Spinal cord (tissue), 10 donors: ENCODE data around the gene N4BP2. TPM values are rescaled to one million over a fixed set of nuclear protein-coding genes. Genes with fewer than 3 reads are reported as not detected.
A peak's percentile ranks its signal among the peaks of the same experiment; 100 is the strongest.
"Not testable (repeated sequence)": the region's sequence is repeated elsewhere in the genome, so short reads cannot be mapped to it uniquely, and the experiment has no call there.

Source experiments
- DNase-seq, 6 donors: peaks; one replicate each; pipeline versions ENCODE4 v3.0.0 to v3.0.0-alpha.2; 2013 to 2015; ENCODE audit warnings: low spot score in 6 of 6, low read depth in 4 of 6
- H3K27ac ChIP-seq: one replicate; pipeline ENCODE4 v1.5.1; 2013; ENCODE audit warnings: low read depth, low read length, control low read depth
- H3K27me3 ChIP-seq: one replicate; pipeline ENCODE4 v1.6.1; 2013; ENCODE audit warnings: low read length; ENCODE audit not compliant: control insufficient read depth, insufficient read depth
- H3K36me3 ChIP-seq: one replicate; pipeline ENCODE4 v1.6.1; 2013; ENCODE audit warnings: low read length; ENCODE audit not compliant: control insufficient read depth, insufficient read depth
- H3K4me1 ChIP-seq: one replicate; pipeline ENCODE4 v1.6.1; 2013; ENCODE audit warnings: low read length; ENCODE audit not compliant: control insufficient read depth, insufficient read depth
- H3K4me3 ChIP-seq: one replicate; pipeline ENCODE4 v1.5.1; 2013; ENCODE audit warnings: low read depth, low read length, control low read depth
- H3K9me3 ChIP-seq: one replicate; pipeline ENCODE4 v1.6.1; 2013; ENCODE audit warnings: low read length; ENCODE audit not compliant: control insufficient read depth, insufficient read depth
- WGBS: methylation state at CpG from one replicate; pipeline ENCODE4 v1.1.5; 2013; ENCODE audit warnings: missing lambda C conversion rate; ENCODE audit not compliant: insufficient coverage; 5-methylcytosine and 5-hydroxymethylcytosine counted together
- polyA plus RNA-seq, 2 donors: library from polyadenylated mRNA; unstranded; fragments of 120-200 nt; gene quantifications; one replicate each; pipeline ENCODE4 v1.2.1, GENCODE V29; 2013; ENCODE audit not compliant: insufficient read length in 2 of 2
- total RNA-seq, 2 donors: library from RNA; depleted of rRNA in 1 of 2; stranded (reverse); fragments of 120-200 nt in 1 of 2; fragments of >200 nt in 1 of 2; gene quantifications; one replicate each; pipeline versions ENCODE4 v1.2.3 to v1.2.4, GENCODE V29; 2013 to 2014
- donor health status: healthy.

The N4BP2 gene
- total and polyA plus RNA-seq, 4 donors, result 9.1 to 52.2 (median 19.6) TPM

DNA sequence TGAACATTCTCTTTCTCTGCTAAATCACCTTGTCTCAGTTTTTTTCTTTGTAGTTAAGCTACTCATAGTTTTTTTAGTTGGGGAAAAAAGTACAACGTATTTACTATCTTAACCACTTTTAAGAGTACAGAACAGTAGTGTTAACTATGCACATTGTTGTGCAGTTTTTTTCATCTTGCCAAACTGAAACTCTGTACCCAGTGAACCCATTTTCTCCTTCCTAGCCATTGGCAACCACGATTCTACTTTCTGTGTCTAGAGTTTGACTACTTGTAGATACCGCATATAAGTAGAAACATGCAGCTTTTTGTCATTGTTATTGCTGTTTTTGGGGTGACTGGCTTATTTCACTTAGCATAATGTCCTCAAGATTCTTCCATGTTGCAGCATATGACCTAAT, 10.0 kb downstream of the N4BP2 start:
- H3K36me3 ChIP-seq, result peaks cover 8% of the 10 kb centered on the region
- no peaks in the 10 kb centered on the region for H3K4me1 ChIP-seq
- H3K9me3 ChIP-seq, result no peaks in the 10 kb centered on the region
- WGBS, result 80% methylated on average over 1 of the region's 3 CpGs
- no peak overlapping the region for H3K4me3 ChIP-seq
- H3K27me3 ChIP-seq, result no peaks in the 10 kb centered on the region
- DNase-seq, result no peak
- no peak overlapping the region for H3K27ac ChIP-seq

DNA sequence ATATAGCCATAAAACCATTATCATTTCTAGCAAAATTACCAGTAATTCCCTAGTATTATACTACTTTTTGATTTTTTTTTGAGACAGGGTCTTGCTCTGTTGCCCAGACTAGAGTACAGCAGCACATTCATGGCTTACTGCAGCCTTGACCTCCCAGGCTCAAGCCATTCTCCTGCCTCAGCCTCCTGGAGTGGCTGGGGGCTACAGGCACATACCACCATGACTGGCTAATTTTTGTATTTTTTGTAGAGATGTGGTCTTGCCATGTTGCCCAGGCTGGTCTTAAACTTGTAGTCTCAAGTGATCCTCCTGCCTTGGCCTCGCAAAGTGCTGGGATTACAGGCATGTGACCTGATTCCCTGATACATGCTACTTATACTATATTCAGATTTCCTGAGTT, 13.7 kb downstream of the N4BP2 start:
- Histone ChIP-seq H3K4me1 (no peaks in the 10 kb centered on the region), H3K4me3 (no peak overlapping the region), H3K27ac (no peak overlapping the region), H3K9me3 (no peaks in the 10 kb centered on the region), H3K36me3 (peaks cover 18% of the 10 kb centered on the region), H3K27me3 (no peaks in the 10 kb centered on the region)
- WGBS, result no CpG with 5 or more reads among the region's 1 CpG
- DNase-seq, result no peak

DNA sequence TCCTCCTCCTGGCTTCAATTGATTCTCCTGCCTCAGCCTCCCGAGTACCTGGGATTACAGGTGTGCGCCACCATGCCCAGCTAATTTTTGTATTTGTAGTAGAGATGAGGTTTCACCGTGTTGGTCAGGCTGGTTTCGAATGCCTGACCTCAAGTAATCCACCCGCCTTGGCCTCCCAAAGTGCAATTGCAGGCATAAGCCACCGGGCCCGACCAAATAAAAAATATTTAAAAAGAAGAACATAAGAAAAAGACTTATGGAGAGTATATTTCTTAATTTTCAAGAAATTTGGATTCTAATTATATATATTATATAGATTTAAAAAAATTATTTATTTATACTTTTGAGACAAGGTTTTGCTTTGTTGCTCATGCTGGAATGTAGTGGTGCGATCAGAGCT, 29.8 kb downstream of the N4BP2 start:
- no peak for DNase-seq

DNA sequence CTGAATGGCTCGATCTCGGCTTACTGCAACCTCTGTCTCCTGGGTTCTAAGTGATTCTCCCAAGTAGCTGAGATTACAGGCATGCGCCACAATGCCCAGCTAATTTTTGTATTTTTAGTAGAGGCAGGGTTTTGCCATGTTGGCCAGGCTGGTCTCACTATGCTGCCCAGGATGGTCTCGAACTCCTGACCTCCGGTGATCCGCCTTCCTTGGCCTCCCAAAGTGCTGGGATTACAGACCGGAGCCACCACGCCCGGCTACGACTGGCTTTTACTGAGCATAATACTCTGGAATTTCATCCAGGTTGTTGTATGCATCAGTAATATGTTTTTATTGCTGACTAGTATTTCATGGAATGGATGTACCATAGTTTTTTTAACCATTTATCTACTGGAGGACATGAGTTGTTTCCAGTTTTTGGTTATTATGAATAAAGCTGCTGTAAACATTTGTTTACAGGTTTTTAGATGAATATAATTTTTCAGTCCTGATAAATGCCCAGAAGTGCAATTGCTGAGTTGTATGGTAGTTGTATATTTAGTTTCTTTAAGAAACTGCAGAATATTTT, 31.2 kb downstream of the N4BP2 start:
- no peak overlapping the region for H3K4me3 ChIP-seq
- H3K36me3 ChIP-seq, result peaks cover 6% of the 10 kb centered on the region
- no peak for DNase-seq
- no peaks in the 10 kb centered on the region for H3K9me3 ChIP-seq
- H3K27ac ChIP-seq, result no peak overlapping the region
- H3K4me1 ChIP-seq, result no peaks in the 10 kb centered on the region
- 99% methylated on average over 10 of the region's 10 CpGs for WGBS
- no peaks in the 10 kb centered on the region for H3K27me3 ChIP-seq

More for the DNA sequence above, 29.8 kb downstream of the N4BP2 start:
- peaks cover 15% of the 10 kb centered on the region for H3K36me3 ChIP-seq
- H3K27me3 ChIP-seq, result no peaks in the 10 kb centered on the region
- no peak overlapping the region for H3K27ac ChIP-seq
- H3K9me3 ChIP-seq, result no peaks in the 10 kb centered on the region
- no peak overlapping the region for H3K4me3 ChIP-seq
- H3K4me1 ChIP-seq, result no peaks in the 10 kb centered on the region
- WGBS, result 100% methylated on average over 1 of the region's 8 CpGs

DNA sequence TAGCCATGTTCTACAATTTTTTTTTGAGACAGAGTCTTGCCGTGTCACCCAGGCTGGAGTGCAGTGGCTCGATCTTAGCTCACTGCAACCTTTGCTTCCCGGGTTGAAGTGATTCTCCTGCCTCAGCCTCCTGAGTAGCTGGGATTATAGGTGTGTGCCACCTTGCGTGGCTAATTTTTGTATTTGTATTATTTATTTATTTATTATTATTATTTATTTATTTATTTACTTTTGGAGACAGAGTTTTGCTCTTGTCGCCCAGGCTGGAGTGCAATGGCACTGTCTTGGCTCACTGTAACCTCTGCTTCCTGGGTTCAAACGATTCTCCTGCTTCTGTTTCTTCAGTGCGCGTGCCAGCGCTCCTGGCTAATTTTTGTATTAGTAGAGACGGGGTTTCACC, 36.8 kb downstream of the N4BP2 start:
- 90% methylated on average over 7 of the region's 10 CpGs for WGBS
- H3K27me3 ChIP-seq, H3K36me3 ChIP-seq, H3K9me3 ChIP-seq, H3K4me1 ChIP-seq, H3K27ac ChIP-seq, H3K4me3 ChIP-seq, DNase-seq: not testable (repeated sequence)

- H3K27me3 ChIP-seq, result no peaks in the 10 kb centered on the region
- H3K4me3 ChIP-seq, result no peak overlapping the region
- no peaks in the 10 kb centered on the region for H3K9me3 ChIP-seq
- no peaks in the 10 kb centered on the region for H3K4me1 ChIP-seq
- no peak for DNase-seq
- H3K36me3 ChIP-seq, result no peaks in the 10 kb centered on the region
- H3K27ac ChIP-seq, result no peak overlapping the region
- WGBS, result 100% methylated on average over 5 of the region's 8 CpGs
These were observed 42.4 kb downstream of the N4BP2 start for GRCh38 chr4:40099010-40099409.

DNA sequence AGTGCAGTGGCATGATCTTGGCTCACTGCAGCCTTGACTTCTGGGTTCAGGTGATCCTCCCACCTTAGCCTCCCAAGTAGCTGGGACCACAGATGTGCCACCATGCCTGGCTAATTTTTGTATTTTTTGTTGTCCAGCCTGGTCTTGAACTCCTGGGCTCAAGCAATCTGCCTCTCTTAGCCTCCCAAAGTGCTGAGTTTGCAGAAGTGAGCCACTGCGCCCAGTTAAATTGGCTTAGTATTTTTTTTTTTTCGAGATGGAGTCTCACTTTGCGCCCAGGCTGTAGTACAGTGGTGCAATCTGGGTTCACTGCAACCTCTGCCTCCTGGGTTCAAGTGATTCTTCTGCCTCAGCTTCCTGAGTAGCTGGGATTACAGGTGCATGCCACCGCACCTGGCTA, 50.5 kb downstream of the N4BP2 start:
- WGBS, result 100% methylated on average over 2 of the region's 4 CpGs
- not testable (repeated sequence) for H3K9me3 ChIP-seq, H3K27me3 ChIP-seq, H3K4me3 ChIP-seq, DNase-seq, H3K4me1 ChIP-seq, H3K27ac ChIP-seq
- H3K36me3 ChIP-seq, result peaks cover 16% of the 10 kb centered on the region

DNA sequence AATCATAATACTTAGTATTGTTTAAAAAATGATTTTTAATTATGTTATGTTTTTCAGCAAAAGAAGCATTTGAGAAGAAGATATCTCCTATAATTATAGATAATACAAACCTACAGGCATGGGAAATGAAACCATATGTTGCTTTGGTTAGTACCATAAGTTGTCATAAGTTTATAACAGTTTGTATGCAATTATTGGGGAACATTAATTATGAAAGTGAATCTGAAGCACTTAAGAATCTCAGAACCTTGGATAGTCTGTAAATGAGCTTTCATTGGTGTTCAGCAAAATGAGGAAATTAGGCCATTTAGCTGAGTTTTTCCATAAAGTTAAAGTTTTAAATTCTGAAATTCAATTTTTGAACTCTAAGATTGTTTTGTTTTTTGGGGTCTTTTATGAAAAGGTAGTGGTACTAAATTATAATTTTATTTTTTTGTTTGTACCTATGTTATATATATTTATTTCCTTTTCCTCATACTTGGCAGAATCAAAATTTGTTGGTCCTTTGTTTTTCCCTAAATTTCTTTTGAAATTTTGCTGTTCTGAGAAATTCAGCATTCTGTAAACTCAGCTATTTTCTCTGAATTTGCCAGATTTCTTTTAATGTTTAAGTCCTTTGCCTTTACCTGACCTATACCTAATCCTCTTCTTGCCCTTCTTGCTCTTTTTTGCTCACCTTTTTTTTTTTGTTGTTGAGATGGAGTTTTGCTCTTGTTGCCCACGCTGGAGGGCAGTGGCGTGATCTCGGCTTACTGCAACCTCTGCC, 55.6 kb downstream of the N4BP2 start:
- WGBS, result 100% methylated on average over 3 of the region's 3 CpGs
- DNase-seq, result no peak

GRCh38 chr4:40114206-40114605, 57.6 kb downstream of the N4BP2 start:
- no peaks in the 10 kb centered on the region for H3K4me1 ChIP-seq
- H3K27ac ChIP-seq, result no peak overlapping the region
- H3K36me3 ChIP-seq, result peaks cover 10% of the 10 kb centered on the region
- WGBS, result no CpG with 5 or more reads among the region's 1 CpG
- DNase-seq, result peak in 1 of 6 donors; percentile 3
- no peaks in the 10 kb centered on the region for H3K9me3 ChIP-seq
- H3K27me3 ChIP-seq, result no peaks in the 10 kb centered on the region
- no peak overlapping the region for H3K4me3 ChIP-seq

More for the DNA sequence above, 55.6 kb downstream of the N4BP2 start:
- Histone ChIP-seq H3K27me3 (no peaks in the 10 kb centered on the region), H3K27ac (no peak overlapping the region), H3K4me1 (no peaks in the 10 kb centered on the region), H3K9me3 (no peaks in the 10 kb centered on the region), H3K4me3 (no peak overlapping the region), H3K36me3 (peaks cover 16% of the 10 kb centered on the region)

DNA sequence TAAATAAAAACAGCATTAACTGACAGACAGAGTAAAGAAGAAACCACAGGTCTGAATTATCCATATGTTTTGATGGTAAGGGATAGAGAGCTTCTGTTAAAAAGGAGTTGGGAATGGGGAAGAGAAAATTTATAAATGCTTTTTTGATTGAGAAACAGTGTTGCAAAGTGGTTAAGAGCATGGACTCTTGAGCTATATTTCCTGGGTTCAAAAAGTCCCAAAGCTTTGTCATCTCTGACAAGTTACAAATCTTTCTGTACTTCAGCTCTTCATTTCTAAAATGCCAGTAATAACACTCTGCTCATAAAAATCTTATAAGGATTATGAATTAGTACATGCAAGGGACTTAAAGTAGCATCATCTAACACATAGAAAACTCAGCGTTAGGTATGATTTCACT, 62.2 kb downstream of the N4BP2 start:
- Histone ChIP-seq H3K27me3 (no peaks in the 10 kb centered on the region), H3K4me3 (no peak overlapping the region), H3K4me1 (no peaks in the 10 kb centered on the region), H3K27ac (no peak overlapping the region), H3K36me3 (peaks cover 7% of the 10 kb centered on the region), H3K9me3 (no peaks in the 10 kb centered on the region)
- WGBS, result no CpG with 5 or more reads among the region's 1 CpG
- no peak for DNase-seq
